ENCODE measurements around the gene MPC1. TPM values are rescaled to one million over a fixed set of nuclear protein-coding genes. Genes with fewer than 3 reads are reported as not detected.

MPC1 gene
- total RNA-seq, 1 donor from 2014 or later: 32.0 TPM

- no peak overlapping the region for H3K27ac Mint-ChIP-seq (ENCODE audit: unreplicated experiment)
- no peak overlapping the region for H3K4me3 Mint-ChIP-seq
These were observed 47.9 kb downstream of the MPC1 start for GRCh38 chr6:166334878-166335277.

GRCh38 chr6:166333172-166333995 is 49.4 kb downstream of the MPC1 start:
- Mint-ChIP-seq H3K36me3 (ENCODE audit: low read depth) (peaks cover 6% of the 10 kb centered on the region), H3K9me3 (no peaks in the 10 kb centered on the region), H3K4me1 (peaks cover 29% of the 10 kb centered on the region), H3K4me3 (no peak overlapping the region), H3K27ac (ENCODE audit: unreplicated experiment) (peak overlapping the region; percentile 38), H3K27me3 (ENCODE audit: low read depth) (no peaks in the 10 kb centered on the region)
- DNase-seq (ENCODE audit: low read depth, low spot score): no peak
- no peak for TF ChIP-seq CTCF (conservative IDR thresholded peaks at IDR 0.05)

More at GRCh38 chr6:166334878-166335277, 47.9 kb downstream of the MPC1 start:
- peaks cover 29% of the 10 kb centered on the region for H3K4me1 Mint-ChIP-seq
- DNase-seq (ENCODE audit: low read depth, low spot score): no peak
- no peaks in the 10 kb centered on the region for H3K9me3 Mint-ChIP-seq
- no peak for TF ChIP-seq CTCF (conservative IDR thresholded peaks at IDR 0.05)
- H3K27me3 Mint-ChIP-seq (ENCODE audit: low read depth): no peaks in the 10 kb centered on the region
- peaks cover 6% of the 10 kb centered on the region for H3K36me3 Mint-ChIP-seq (ENCODE audit: low read depth)

- peaks cover 29% of the 10 kb centered on the region for H3K4me1 Mint-ChIP-seq
- no peaks in the 10 kb centered on the region for H3K9me3 Mint-ChIP-seq
- DNase-seq (ENCODE audit: low read depth, low spot score): no peak
- H3K4me3 Mint-ChIP-seq: no peak overlapping the region
- peaks cover 6% of the 10 kb centered on the region for H3K36me3 Mint-ChIP-seq (ENCODE audit: low read depth)
- no peak for TF ChIP-seq CTCF (conservative IDR thresholded peaks at IDR 0.05)
- H3K27me3 Mint-ChIP-seq (ENCODE audit: low read depth): no peaks in the 10 kb centered on the region
- no peak overlapping the region for H3K27ac Mint-ChIP-seq (ENCODE audit: unreplicated experiment)
These were observed 51.0 kb downstream of the MPC1 start for GRCh38 chr6:166331503-166332415.

- Mint-ChIP-seq H3K9me3 (no peaks in the 10 kb centered on the region), H3K4me1 (peaks cover 29% of the 10 kb centered on the region), H3K27ac (ENCODE audit: unreplicated experiment) (peak overlapping the region; percentile 86), H3K4me3 (peak overlapping the region; percentile 31), H3K36me3 (ENCODE audit: low read depth) (peaks cover 6% of the 10 kb centered on the region), H3K27me3 (ENCODE audit: low read depth) (no peaks in the 10 kb centered on the region)
- no peak for TF ChIP-seq CTCF (conservative IDR thresholded peaks at IDR 0.05)
- peak; percentile 36 for DNase-seq (ENCODE audit: low read depth, low spot score)
These were observed 52.1 kb downstream of the MPC1 start for GRCh38 chr6:166330612-166331011.

- Mint-ChIP-seq H3K27me3 (ENCODE audit: low read depth) (no peaks in the 10 kb centered on the region), H3K9me3 (no peaks in the 10 kb centered on the region), H3K4me3 (no peak overlapping the region), H3K4me1 (peaks cover 1% of the 10 kb centered on the region), H3K27ac (ENCODE audit: unreplicated experiment) (no peak overlapping the region), H3K36me3 (ENCODE audit: low read depth) (no peaks in the 10 kb centered on the region)
- TF ChIP-seq CTCF (conservative IDR thresholded peaks at IDR 0.05): no peak
- no peak for DNase-seq (ENCODE audit: low read depth, low spot score)
These were observed 57.2 kb downstream of the MPC1 start for GRCh38 chr6:166325383-166326042.
